Nephron progenitor cell (in vitro differentiated cells): ENCODE results near the gene RIPK4.

Source experiments
- DNase-seq: peaks from one replicate; pipeline ENCODE4 v3.0.0; 2021
- H3K27ac Mint-ChIP-seq: 2 replicates; pipeline ENCODE4 v1.8.0; 2021; ENCODE audit warnings: mild to moderate bottlenecking, moderate library complexity, mixed read lengths
- H3K27me3 Mint-ChIP-seq: 2 replicates; pipeline ENCODE4 v1.8.0; 2021; ENCODE audit warnings: mild to moderate bottlenecking, low read depth, mixed read lengths; ENCODE audit not compliant: poor library complexity
- H3K36me3 Mint-ChIP-seq: 2 replicates; pipeline ENCODE4 v1.8.0; 2021; ENCODE audit warnings: low read depth, mixed read lengths
- H3K4me1 Mint-ChIP-seq: 2 replicates; pipeline ENCODE4 v1.8.0; 2021; ENCODE audit warnings: mixed read lengths
- H3K4me3 Mint-ChIP-seq: 2 replicates; pipeline ENCODE4 v1.8.0; 2021; ENCODE audit warnings: mild to moderate bottlenecking, moderate library complexity, mixed read lengths
- H3K9me3 Mint-ChIP-seq: 2 replicates; pipeline ENCODE4 v1.8.0; 2021; ENCODE audit warnings: mild to moderate bottlenecking, moderate library complexity, mixed read lengths
- CTCF ChIP-seq: fragments of 200-600 bp; sonication (generic); IDR thresholded peaks from 2 replicates; pipeline ENCODE4 v1.5.0; 2021; ENCODE audit warnings: antibody characterized with exemption

RIPK4 gene

GRCh38 chr21:41809891-41810596, 43.2 kb upstream of the RIPK4 start:
- Mint-ChIP-seq H3K9me3 (peaks cover 6% of the 10 kb centered on the region), H3K27me3 (no peaks in the 10 kb centered on the region), H3K4me3 (no peak overlapping the region), H3K27ac (no peak overlapping the region), H3K4me1 (peaks cover 6% of the 10 kb centered on the region), H3K36me3 (peaks cover 72% of the 10 kb centered on the region)
- no peak for TF ChIP-seq CTCF
- no peak for DNase-seq

GRCh38 chr21:41808846-41809245, 42.0 kb upstream of the RIPK4 start:
- H3K27ac Mint-ChIP-seq = no peak overlapping the region
- H3K36me3 Mint-ChIP-seq = peaks cover 67% of the 10 kb centered on the region
- no peak for DNase-seq
- H3K9me3 Mint-ChIP-seq = peaks cover 6% of the 10 kb centered on the region
- no peak overlapping the region for H3K4me3 Mint-ChIP-seq
- TF ChIP-seq CTCF = no peak
- peaks cover 6% of the 10 kb centered on the region for H3K4me1 Mint-ChIP-seq
- H3K27me3 Mint-ChIP-seq = no peaks in the 10 kb centered on the region

- TF ChIP-seq CTCF = no peak
- no peak for DNase-seq
Observed at GRCh38 chr21:41808094-41808493, 41.2 kb upstream of the RIPK4 start.

GRCh38 chr21:41806773-41807172, 39.9 kb upstream of the RIPK4 start:
- TF ChIP-seq CTCF = no peak
- Mint-ChIP-seq H3K27ac (no peak overlapping the region), H3K4me1 (peaks cover 6% of the 10 kb centered on the region), H3K4me3 (no peak overlapping the region), H3K27me3 (no peaks in the 10 kb centered on the region), H3K36me3 (peaks cover 62% of the 10 kb centered on the region), H3K9me3 (peaks cover 6% of the 10 kb centered on the region)
- DNase-seq = no peak

More at GRCh38 chr21:41808094-41808493, 41.2 kb upstream of the RIPK4 start:
- no peaks in the 10 kb centered on the region for H3K27me3 Mint-ChIP-seq
- H3K27ac Mint-ChIP-seq = no peak overlapping the region
- no peak overlapping the region for H3K4me3 Mint-ChIP-seq
- peaks cover 6% of the 10 kb centered on the region for H3K4me1 Mint-ChIP-seq
- peaks cover 59% of the 10 kb centered on the region for H3K36me3 Mint-ChIP-seq
- peaks cover 6% of the 10 kb centered on the region for H3K9me3 Mint-ChIP-seq

GRCh38 chr21:41805643-41806042, 38.8 kb upstream of the RIPK4 start:
- no peak overlapping the region for H3K27ac Mint-ChIP-seq
- H3K4me3 Mint-ChIP-seq = no peak overlapping the region
- no peak for DNase-seq
- no peaks in the 10 kb centered on the region for H3K27me3 Mint-ChIP-seq
- TF ChIP-seq CTCF = no peak
- H3K4me1 Mint-ChIP-seq = peaks cover 9% of the 10 kb centered on the region
- H3K9me3 Mint-ChIP-seq = peaks cover 6% of the 10 kb centered on the region
- peaks cover 60% of the 10 kb centered on the region for H3K36me3 Mint-ChIP-seq

- Mint-ChIP-seq H3K4me1 (peaks cover 11% of the 10 kb centered on the region), H3K27ac (peak overlapping the region; percentile 60), H3K36me3 (peaks cover 55% of the 10 kb centered on the region), H3K27me3 (no peaks in the 10 kb centered on the region), H3K4me3 (no peak overlapping the region), H3K9me3 (peaks cover 6% of the 10 kb centered on the region)
- no peak for TF ChIP-seq CTCF
- DNase-seq = no peak
Observed at GRCh38 chr21:41805038-41805437, 38.2 kb upstream of the RIPK4 start.
